HepG2 (cell line): ENCODE results near the gene SPNS1. TPM values are rescaled to one million over a fixed set of nuclear protein-coding genes. Genes with fewer than 3 reads are reported as not detected.

ENCODE experiments used
- FLYWCH1 ChIP-seq: sonication (generic); formaldehyde crosslinking; IDR thresholded peaks from 2 replicates; pipeline ENCODE4 v1.8.1; 2023; ENCODE audit warnings: mild to moderate bottlenecking, missing genetic modification reagents
- FOXK2 ChIP-seq: fragments of 450-650 bp; IDR thresholded peaks from 2 replicates; pipeline ENCODE4 v1.6.1; 2016
- KLF13 ChIP-seq: sonication (generic); formaldehyde crosslinking; IDR thresholded peaks from 2 replicates; pipeline ENCODE4 v1.4.0; 2020; ENCODE audit warnings: mild to moderate bottlenecking, missing genetic modification reagents
- MBD4 ChIP-seq: IDR thresholded peaks from 2 replicates; pipeline ENCODE4 v1.6.1; 2012; ENCODE audit warnings: low read length, inconsistent platforms, borderline replicate concordance
- MEIS1 ChIP-seq: sonication (generic); formaldehyde crosslinking; IDR thresholded peaks from 2 replicates; pipeline ENCODE4 v1.9.0; 2021; ENCODE audit warnings: mild to moderate bottlenecking, missing genetic modification reagents, moderate library complexity, borderline replicate concordance
- MLLT10 ChIP-seq: sonication (generic); formaldehyde crosslinking; IDR thresholded peaks from 2 replicates; pipeline ENCODE4 v1.4.0; 2020; ENCODE audit warnings: missing genetic modification reagents
- PHF20 ChIP-seq: sonication (generic); formaldehyde crosslinking; IDR thresholded peaks from 2 replicates; pipeline ENCODE4 v1.5.0; 2020; ENCODE audit warnings: mild to moderate bottlenecking, missing genetic modification reagents
- ZBTB40 ChIP-seq, 2 experiments: fragments of 450-650 bp in 1 of 2; sonication (generic) in 1 of 2; formaldehyde crosslinking in 1 of 2; IDR thresholded peaks; 2 replicates each; pipeline versions ENCODE4 v1.6.1 to v1.8.0; 2016 to 2022; ENCODE audit warnings: antibody characterized with exemption in 1 of 2, mild to moderate bottlenecking in 1 of 2, missing genetic modification reagents in 1 of 2
- polyA plus RNA-seq, 8 experiments: library from polyadenylated mRNA; depleted of rRNA in 3 of 8; stranded (reverse) in 7 of 8; unstranded in 1 of 8; fragments of >200 nt; fragmentation: Illumina TruSeq in 4 of 8; extraction: Trizol in 4 of 8; gene quantifications; 2 replicates each; pipeline versions ENCODE4 v1.2.1 to v1.2.3, GENCODE V29; 2011 to 2016; ENCODE audit warnings: low read depth in 4 of 8, missing spikeins in 1 of 8, mixed read lengths in 1 of 8; ENCODE audit not compliant: insufficient read depth in 1 of 8
- total RNA-seq, 5 experiments: library from RNA; depleted of rRNA; stranded (reverse); fragments of >200 nt; fragmentation: Illumina TruSeq; extraction: Trizol; gene quantifications; 2 replicates each; pipeline ENCODE4 v1.2.3, GENCODE V29; 2016; ENCODE audit warnings: low read depth in 1 of 5
- TF ChIP-seq, protein P1 (sequence below): sonication (generic); formaldehyde crosslinking; IDR thresholded peaks from 2 replicates; pipeline ENCODE4 v1.8.0; 2023; ENCODE audit warnings: mild to moderate bottlenecking, missing genetic modification reagents
- TF ChIP-seq, protein P2 (sequence below): IDR thresholded peaks from 2 replicates; pipeline ENCODE4 v1.6.1; 2016; ENCODE audit warnings: mild to moderate bottlenecking, missing biosample characterization, missing genetic modification reagents
- TF ChIP-seq, protein P3 (sequence below): sonication (generic); formaldehyde crosslinking; IDR thresholded peaks from 2 replicates; pipeline ENCODE4; 2020; ENCODE audit warnings: missing genetic modification reagents, mild to moderate bottlenecking, borderline replicate concordance

Gene SPNS1
- total and polyA plus RNA-seq, 2 of the 13 experiments (the other 11 are each of a cell fraction or from before 2014, with no cell fraction given) = 25.6 to 38.8 TPM

DNA sequence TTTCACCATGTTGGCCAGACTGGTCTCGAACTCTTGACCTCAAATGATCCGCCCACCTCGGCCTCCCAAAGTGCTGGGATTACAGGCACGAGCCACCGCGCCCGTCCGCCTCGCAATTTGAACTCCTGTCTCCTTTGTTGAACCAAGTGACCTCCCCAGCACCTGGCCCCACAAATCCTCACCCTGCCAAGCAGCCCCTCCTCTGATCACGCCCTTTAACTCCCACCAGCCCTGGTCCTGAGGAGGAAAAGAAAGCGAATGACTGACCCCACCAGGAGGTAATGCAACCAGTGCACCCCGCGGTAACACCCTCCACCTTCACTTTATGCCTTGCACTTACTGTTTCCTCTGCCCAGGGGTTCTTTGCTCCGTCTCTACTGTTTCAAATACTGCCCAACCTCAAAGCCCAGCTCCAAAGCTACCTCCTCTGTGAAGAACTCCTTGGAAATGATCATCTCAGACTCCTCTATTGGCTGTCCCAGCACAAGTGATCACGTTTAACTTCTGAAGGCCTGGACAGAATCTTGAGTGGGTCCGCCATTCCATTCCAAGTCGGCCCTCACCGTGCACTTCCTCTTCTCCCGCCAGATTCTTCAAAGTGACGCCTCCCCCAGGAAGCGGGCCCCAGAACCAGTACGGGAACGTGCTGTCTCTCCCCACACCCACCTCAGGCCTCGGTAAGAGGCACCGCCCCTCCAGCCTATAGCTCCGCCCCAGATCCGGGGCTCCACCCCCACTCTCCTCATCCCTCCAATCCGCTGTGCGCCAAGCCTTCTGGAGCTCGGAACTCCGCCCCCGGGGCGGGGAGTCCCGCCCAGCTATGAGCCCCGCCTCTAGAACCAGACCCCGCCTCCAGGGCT lies 38.4 kb upstream of the SPNS1 start (continued):
- TF ChIP-seq FLYWCH1 (CRISPR knock-in tag) = no peak
- no peak for TF ChIP-seq KLF13 (CRISPR knock-in tag)
- 0 out of 2 replicates have a peak, but pooled peaks have one; percentile 70 for TF ChIP-seq MEIS1
- TF ChIP-seq, protein P1, sequence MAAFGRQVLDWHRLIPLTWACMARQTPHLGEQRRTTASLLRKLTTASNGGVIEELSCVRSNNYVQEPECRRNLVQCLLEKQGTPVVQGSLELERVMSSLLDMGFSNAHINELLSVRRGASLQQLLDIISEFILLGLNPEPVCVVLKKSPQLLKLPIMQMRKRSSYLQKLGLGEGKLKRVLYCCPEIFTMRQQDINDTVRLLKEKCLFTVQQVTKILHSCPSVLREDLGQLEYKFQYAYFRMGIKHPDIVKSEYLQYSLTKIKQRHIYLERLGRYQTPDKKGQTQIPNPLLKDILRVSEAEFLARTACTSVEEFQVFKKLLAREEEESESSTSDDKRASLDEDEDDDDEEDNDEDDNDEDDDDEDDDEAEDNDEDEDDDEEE (CRISPR knock-in tag) = 0 out of 2 replicates have a peak, but pooled peaks have one; percentile 7
- peak; percentile 26; the same call in 1 of the 2 replicates for TF ChIP-seq PHF20 (CRISPR knock-in tag)
- no peak for TF ChIP-seq MBD4
- TF ChIP-seq MLLT10 (CRISPR knock-in tag) = no peak
- TF ChIP-seq, protein P2, sequence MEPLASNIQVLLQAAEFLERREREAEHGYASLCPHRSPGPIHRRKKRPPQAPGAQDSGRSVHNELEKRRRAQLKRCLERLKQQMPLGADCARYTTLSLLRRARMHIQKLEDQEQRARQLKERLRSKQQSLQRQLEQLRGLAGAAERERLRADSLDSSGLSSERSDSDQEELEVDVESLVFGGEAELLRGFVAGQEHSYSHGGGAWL (CRISPR knock-in tag) = no peak
- no peak for TF ChIP-seq ZBTB40 (IDR thresholded peaks at IDR 0.05)
- no peak for TF ChIP-seq ZBTB40 (CRISPR knock-in tag; IDR thresholded peaks at IDR 0.05)
- no peak for TF ChIP-seq FOXK2
- TF ChIP-seq, protein P3, sequence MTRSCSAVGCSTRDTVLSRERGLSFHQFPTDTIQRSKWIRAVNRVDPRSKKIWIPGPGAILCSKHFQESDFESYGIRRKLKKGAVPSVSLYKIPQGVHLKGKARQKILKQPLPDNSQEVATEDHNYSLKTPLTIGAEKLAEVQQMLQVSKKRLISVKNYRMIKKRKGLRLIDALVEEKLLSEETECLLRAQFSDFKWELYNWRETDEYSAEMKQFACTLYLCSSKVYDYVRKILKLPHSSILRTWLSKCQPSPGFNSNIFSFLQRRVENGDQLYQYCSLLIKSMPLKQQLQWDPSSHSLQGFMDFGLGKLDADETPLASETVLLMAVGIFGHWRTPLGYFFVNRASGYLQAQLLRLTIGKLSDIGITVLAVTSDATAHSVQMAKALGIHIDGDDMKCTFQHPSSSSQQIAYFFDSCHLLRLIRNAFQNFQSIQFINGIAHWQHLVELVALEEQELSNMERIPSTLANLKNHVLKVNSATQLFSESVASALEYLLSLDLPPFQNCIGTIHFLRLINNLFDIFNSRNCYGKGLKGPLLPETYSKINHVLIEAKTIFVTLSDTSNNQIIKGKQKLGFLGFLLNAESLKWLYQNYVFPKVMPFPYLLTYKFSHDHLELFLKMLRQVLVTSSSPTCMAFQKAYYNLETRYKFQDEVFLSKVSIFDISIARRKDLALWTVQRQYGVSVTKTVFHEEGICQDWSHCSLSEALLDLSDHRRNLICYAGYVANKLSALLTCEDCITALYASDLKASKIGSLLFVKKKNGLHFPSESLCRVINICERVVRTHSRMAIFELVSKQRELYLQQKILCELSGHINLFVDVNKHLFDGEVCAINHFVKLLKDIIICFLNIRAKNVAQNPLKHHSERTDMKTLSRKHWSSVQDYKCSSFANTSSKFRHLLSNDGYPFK (CRISPR knock-in tag) = peak; percentile 55; the same call in 1 of the 2 replicates
